HPDE6-E6E7 (cell line): Measurements from ENCODE around the gene CHTF18.
"Not testable (repeated sequence)": the region's sequence is repeated elsewhere in the genome, so short reads cannot be mapped to it uniquely, and the experiment has no call there.

Source experiments
- DNase-seq: peaks from one replicate; pipeline ENCODE4 v3.0.0; 2011; ENCODE audit warnings: missing footprints; ENCODE audit errors: extremely low spot score

CHTF18 gene

GRCh38 chr16:830107-830870 is 41.9 kb downstream of the CHTF18 start:
- no peak for DNase-seq

- no peak for DNase-seq
These were observed 42.6 kb downstream of the CHTF18 start for GRCh38 chr16:830871-831570.

- no peak for DNase-seq
These were observed 43.4 kb downstream of the CHTF18 start for GRCh38 chr16:831571-832413.

GRCh38 chr16:832652-833336 is 44.4 kb downstream of the CHTF18 start:
- no peak for DNase-seq

- no peak for DNase-seq
These were observed 45.0 kb downstream of the CHTF18 start for GRCh38 chr16:833411-833810.

- DNase-seq, result no peak
These were observed 47.0 kb downstream of the CHTF18 start for GRCh38 chr16:835373-835772.

GRCh38 chr16:836221-836620 is 47.8 kb downstream of the CHTF18 start:
- DNase-seq, result no peak

GRCh38 chr16:836822-837221 is 48.4 kb downstream of the CHTF18 start:
- not testable (repeated sequence) for DNase-seq

GRCh38 chr16:838741-839140 is 50.3 kb downstream of the CHTF18 start:
- no peak for DNase-seq

- no peak for DNase-seq
These were observed 51.4 kb downstream of the CHTF18 start for GRCh38 chr16:839643-840408.

GRCh38 chr16:840561-841454 is 52.4 kb downstream of the CHTF18 start:
- DNase-seq, result no peak

- no peak for DNase-seq
These were observed 53.1 kb downstream of the CHTF18 start for GRCh38 chr16:841455-842060.

- no peak for DNase-seq
These were observed 53.6 kb downstream of the CHTF18 start for GRCh38 chr16:842061-842476.

- no peak for DNase-seq
These were observed 54.5 kb downstream of the CHTF18 start for GRCh38 chr16:842711-843560.

GRCh38 chr16:843771-844170 is 55.4 kb downstream of the CHTF18 start:
- DNase-seq, result no peak

- no peak for DNase-seq
These were observed 56.4 kb downstream of the CHTF18 start for GRCh38 chr16:844638-845350.

GRCh38 chr16:845351-845745 is 56.9 kb downstream of the CHTF18 start:
- no peak for DNase-seq

GRCh38 chr16:847151-847550 is 58.7 kb downstream of the CHTF18 start:
- no peak for DNase-seq
